Right lobe of liver (tissue), 4 donors: ENCODE data around the gene NRSN1.

Source experiments
- CTCF ChIP-seq, 4 donors: fragments of 200-600 bp in 3 of 4; fragments of 450-650 bp in 1 of 4; IDR thresholded peaks; one replicate each; pipeline versions ENCODE4 v1.5.1 to v1.8.0; 2016 to 2022; ENCODE audit warnings: antibody characterized with exemption in 4 of 4, mild to moderate bottlenecking in 2 of 4
- POLR2A ChIP-seq: fragments of 450-650 bp; IDR thresholded peaks from one replicate; pipeline ENCODE4 v1.6.1; 2017; ENCODE audit warnings: antibody characterized with exemption, mild to moderate bottlenecking
- donor health status: DM: no; HTN: no; CAD: no.
- donor health status: DM: no; HTN: no; CAD: no.
- donor health status: DM: no; HTN: yes; CAD: no.

- TF ChIP-seq CTCF (IDR thresholded peaks at IDR 0.05): no peak
- no peak for TF ChIP-seq POLR2A
Observed at GRCh38 chr6:24154121-24154520, 28.1 kb downstream of the NRSN1 start.
